ENCODE data around the gene TMPRSS13.
A peak's percentile ranks its signal among the peaks of the same experiment; 100 is the strongest.

Gene TMPRSS13

GRCh38 chr11:117888139-117888566, 41.0 kb downstream of the TMPRSS13 start:
- DNase-seq (ENCODE audit: low spot score): peak; percentile 48

GRCh38 chr11:117887431-117888138, 41.6 kb downstream of the TMPRSS13 start:
- peak; percentile 45 for DNase-seq (ENCODE audit: low spot score)

- DNase-seq (ENCODE audit: low spot score): peak; percentile 76
Measured at GRCh38 chr11:117885777-117886176, 43.4 kb downstream of the TMPRSS13 start.

- DNase-seq (ENCODE audit: low spot score): peak; percentile 44
Measured at GRCh38 chr11:117884994-117885393, 44.2 kb downstream of the TMPRSS13 start.

- peak; percentile 42 for DNase-seq (ENCODE audit: low spot score)
Measured at GRCh38 chr11:117883063-117883462, 46.1 kb downstream of the TMPRSS13 start.

GRCh38 chr11:117882311-117882905, 46.8 kb downstream of the TMPRSS13 start:
- peak; percentile 62 for DNase-seq (ENCODE audit: low spot score)

GRCh38 chr11:117881217-117881616, 48.0 kb downstream of the TMPRSS13 start:
- DNase-seq (ENCODE audit: low spot score): no peak

GRCh38 chr11:117879516-117880480, 49.4 kb downstream of the TMPRSS13 start:
- DNase-seq (ENCODE audit: low spot score): no peak

- DNase-seq (ENCODE audit: low spot score): no peak
Measured at GRCh38 chr11:117878939-117879475, 50.2 kb downstream of the TMPRSS13 start.

- no peak for DNase-seq (ENCODE audit: low spot score)
Measured at GRCh38 chr11:117878314-117878938, 50.8 kb downstream of the TMPRSS13 start.

GRCh38 chr11:117877120-117877784, 52.0 kb downstream of the TMPRSS13 start:
- DNase-seq (ENCODE audit: low spot score): peak; percentile 62

GRCh38 chr11:117876341-117877119, 52.7 kb downstream of the TMPRSS13 start, which contains the start of gene FXYD6:
TSS of gene FXYD6 (minus strand) at chr11:117876658. CDS start at chr11:117842776, 33,882 bp downstream.
- DNase-seq (ENCODE audit: low spot score): peak; percentile 91

- no peak for DNase-seq (ENCODE audit: low spot score)
Measured at GRCh38 chr11:117876059-117876340, 53.2 kb downstream of the TMPRSS13 start.

- DNase-seq (ENCODE audit: low spot score): peak; percentile 67
Measured at GRCh38 chr11:117875382-117876058, 53.7 kb downstream of the TMPRSS13 start.

GRCh38 chr11:117874910-117875381, 54.3 kb downstream of the TMPRSS13 start:
- DNase-seq (ENCODE audit: low spot score): no peak

- DNase-seq (ENCODE audit: low spot score): peak; percentile 60
Measured at GRCh38 chr11:117874253-117874909, 54.8 kb downstream of the TMPRSS13 start.

- peak; percentile 40 for DNase-seq (ENCODE audit: low spot score)
Measured at GRCh38 chr11:117873828-117874125, 55.4 kb downstream of the TMPRSS13 start.

- no peak for DNase-seq (ENCODE audit: low spot score)
Measured at GRCh38 chr11:117872975-117873827, 56.0 kb downstream of the TMPRSS13 start.
